Mammary epithelial cell (primary cell): ENCODE data around the gene EXOC8.

Experiments used
- EZH2 ChIP-seq: IDR thresholded peaks from 2 replicates; pipeline ENCODE4 v1.6.1; 2012; ENCODE audit warnings: low read length, inconsistent platforms, borderline replicate concordance
- TF ChIP-seq, protein P1 (sequence below), 2 donors: IDR thresholded peaks in 1 of 2; conservative IDR thresholded peaks in 1 of 2; 2 replicates each; pipeline ENCODE4 v1.5.1; 2011 to 2012; ENCODE audit warnings: inconsistent platforms in 2 of 2, low read length in 2 of 2, mild to moderate bottlenecking in 2 of 2, control low read depth in 1 of 2, low read depth in 1 of 2; ENCODE audit not compliant: insufficient read depth in 1 of 2; ENCODE audit errors: extremely low read depth in 1 of 2

DNA sequence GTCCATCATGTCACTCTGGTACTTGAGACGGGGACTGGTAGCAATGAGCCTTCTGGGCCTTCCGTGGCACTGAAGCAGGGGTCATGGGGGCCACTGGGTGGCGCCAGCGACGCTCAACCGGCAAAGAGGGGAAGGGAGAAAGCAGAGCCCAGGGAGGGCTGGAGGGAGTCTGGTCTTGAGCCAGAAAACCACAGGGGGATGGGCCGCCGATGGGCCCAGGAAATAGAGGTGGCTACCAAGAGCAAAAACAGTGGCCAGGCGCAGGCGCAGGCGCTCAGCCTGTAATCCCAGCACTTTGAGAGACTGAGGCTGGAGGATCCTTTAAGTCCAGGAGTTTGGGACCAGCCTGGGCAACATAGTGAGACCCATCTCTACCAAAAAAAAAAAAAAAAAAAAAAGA is 21.8 kb downstream of the EXOC8 start:
- TF ChIP-seq, protein P1, sequence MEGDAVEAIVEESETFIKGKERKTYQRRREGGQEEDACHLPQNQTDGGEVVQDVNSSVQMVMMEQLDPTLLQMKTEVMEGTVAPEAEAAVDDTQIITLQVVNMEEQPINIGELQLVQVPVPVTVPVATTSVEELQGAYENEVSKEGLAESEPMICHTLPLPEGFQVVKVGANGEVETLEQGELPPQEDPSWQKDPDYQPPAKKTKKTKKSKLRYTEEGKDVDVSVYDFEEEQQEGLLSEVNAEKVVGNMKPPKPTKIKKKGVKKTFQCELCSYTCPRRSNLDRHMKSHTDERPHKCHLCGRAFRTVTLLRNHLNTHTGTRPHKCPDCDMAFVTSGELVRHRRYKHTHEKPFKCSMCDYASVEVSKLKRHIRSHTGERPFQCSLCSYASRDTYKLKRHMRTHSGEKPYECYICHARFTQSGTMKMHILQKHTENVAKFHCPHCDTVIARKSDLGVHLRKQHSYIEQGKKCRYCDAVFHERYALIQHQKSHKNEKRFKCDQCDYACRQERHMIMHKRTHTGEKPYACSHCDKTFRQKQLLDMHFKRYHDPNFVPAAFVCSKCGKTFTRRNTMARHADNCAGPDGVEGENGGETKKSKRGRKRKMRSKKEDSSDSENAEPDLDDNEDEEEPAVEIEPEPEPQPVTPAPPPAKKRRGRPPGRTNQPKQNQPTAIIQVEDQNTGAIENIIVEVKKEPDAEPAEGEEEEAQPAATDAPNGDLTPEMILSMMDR (conservative IDR thresholded peaks at IDR 0.05 in 1 of 2, IDR thresholded peaks at IDR 0.05 in 1 of 2; ENCODE audit: extremely low read depth in 1 of 2, insufficient read depth in 1 of 2, low read depth in 1 of 2, low read length in 2 of 2) = peak; percentile 35 to 67
- no peak for TF ChIP-seq EZH2
